ENCODE results near the gene FILIP1L.

FILIP1L gene

DNA sequence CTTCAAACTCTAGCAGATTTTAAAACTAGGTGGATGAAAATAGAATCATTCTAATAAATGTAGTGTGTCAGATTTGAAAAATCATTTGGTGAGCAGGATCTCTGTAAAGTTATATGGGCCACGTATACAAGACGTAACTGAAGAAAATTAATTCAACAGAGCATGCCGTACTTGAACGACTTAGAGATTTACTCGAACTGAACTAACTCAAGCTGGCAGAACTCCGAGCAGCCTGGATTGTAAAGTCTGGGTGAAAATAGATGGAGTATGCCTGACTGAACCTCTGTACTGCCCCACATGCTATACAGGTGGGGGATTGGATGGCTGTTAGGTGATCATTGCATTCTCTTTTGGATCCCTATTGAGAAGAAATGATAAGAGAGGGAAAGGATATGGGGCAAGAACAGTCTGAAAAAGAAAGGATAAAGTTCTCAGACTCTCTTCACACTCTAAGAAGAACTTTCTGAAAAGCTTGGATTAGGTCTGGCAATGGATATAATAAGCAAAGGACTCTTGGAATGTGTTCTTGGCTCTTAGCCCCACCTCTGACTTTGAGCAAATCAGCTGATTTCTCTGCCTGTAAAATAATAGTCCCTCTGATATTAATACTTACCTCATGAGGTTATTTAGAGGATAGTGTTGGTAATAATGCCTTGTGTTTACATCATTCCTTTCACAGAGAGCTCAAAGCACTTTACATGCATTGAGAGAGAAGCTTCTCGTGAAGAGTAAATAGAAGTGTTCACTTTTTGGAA lies 147.5 kb downstream of the FILIP1L start:
- no peak for DNase-seq

DNA sequence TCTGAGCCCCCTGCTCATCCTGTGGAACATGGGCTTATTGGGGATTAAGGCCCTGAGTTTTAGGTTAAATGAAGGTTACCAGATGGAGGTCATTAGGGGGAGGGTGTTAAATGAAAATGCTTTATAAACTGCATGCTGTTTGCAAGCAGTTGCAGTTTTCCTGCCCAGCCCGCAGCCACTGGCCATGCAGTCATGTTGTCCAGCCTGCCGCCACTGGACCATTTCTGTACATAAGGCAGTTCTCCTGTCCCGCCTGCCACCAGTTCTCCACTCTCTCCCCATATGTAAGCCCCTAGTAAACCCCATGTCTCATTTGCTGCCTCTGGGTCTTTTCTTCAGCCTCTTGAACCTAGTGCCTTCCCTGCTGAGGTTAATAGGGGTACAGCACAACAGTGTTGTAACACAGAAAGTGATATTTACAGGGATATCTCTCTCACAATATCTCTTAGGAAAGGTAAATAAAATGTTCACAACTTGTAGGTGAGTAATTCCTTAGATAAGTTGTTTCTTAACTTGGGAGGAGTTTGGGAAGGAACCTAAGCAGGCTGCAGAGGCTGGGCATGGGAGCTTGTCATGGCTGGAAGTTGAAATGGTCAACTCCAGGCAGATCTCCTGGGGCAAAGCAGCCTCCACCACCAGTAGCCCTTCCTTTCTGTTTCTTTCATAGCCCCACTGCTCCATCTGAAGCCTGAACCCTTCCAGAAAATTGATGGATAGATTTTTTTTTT lies 148.5 kb downstream of the FILIP1L start:
- no peak for DNase-seq

GRCh38 chr3:99965077-99965476 lies 149.2 kb downstream of the FILIP1L start:
- no peak for DNase-seq

- DNase-seq = no peak
These were observed 151.6 kb downstream of the FILIP1L start for GRCh38 chr3:99962703-99963102.

GRCh38 chr3:99961756-99962515 lies 152.4 kb downstream of the FILIP1L start:
- DNase-seq = no peak

DNA sequence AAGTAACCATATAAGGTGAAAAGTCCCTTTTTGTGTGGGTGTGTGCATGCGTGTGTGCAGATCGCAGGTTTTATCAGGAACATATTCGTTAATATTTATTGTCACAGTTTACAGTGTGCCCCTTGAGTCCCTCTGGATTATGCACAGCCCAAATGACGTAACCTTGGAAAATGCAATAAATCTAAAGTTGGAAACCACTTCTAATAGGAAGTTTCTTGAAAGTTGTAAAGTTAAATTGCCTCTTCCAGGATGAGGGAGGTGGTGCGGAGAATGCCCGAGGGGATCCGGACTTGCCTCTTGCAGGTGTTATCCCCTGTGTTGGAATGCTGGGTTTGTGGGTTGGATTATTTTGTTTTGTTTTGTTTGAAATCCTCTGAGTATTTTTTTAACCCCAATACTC lies 153.4 kb downstream of the FILIP1L start:
- DNase-seq = no peak

GRCh38 chr3:99960123-99960878 lies 154.0 kb downstream of the FILIP1L start:
- no peak for DNase-seq

DNA sequence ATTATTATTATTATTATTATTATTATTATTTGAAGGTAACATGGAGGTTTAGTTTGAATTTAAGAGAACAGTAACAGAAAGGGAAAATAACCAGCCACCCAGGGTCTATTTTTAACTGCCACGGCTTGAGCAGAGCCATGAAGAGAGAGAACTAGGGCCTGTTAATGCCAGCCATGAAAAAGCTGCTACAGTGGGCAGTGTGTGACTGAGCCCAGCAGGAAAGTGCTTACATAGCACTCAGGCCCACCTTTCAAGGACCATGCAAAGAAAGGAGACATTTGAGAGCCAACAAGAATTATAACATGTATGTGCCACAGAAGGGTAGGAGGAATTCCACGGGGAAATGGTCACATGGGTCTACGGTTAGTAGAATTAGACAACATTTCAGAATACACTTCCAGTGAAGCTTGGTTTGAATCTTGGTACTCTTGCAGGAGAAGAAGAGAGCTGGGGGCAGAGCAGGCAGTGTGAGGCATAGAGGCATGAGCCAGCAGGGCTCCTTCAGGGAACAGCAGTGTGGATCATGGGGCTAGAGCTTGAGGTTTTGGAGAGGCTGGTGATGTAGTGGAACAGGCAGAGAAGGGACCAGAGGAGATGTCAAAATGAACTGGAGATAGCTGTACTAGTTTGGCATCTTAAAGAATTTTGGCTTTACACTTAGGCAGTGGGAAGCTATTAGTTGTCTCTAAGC lies 155.9 kb downstream of the FILIP1L start:
- DNase-seq = no peak

DNA sequence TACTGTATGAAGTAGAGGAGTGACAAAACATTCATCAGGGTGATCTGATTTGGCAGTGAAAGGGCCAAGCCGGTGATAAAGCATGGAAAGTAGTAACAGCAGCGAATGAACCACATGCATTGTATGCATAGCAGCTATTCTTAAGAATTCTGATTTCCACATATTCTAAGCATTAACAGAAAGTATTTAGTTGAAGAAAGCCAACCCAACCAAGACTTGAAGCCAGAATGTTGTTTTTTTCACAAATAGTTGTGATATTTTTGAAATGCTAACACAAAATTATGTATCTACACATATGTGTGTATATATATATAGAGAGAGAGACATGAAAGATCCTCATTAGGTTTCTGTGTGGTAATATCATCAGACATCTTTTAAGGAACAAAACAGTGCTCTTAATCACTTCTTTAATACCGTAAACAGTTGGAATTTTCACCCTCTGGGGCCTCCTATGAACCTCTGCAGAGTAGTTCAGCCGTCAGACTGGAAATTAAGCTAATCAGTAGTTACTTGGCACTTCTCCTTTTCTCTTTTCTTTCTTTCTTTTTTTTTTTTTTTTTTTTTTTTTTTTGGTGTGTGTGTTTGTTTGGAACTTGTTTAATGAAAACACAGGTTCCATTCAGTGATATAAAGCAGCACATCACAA lies 157.0 kb downstream of the FILIP1L start:
- DNase-seq = no peak

GRCh38 chr3:99955773-99956562 lies 158.3 kb downstream of the FILIP1L start:
- no peak for DNase-seq

- no peak for DNase-seq
These were observed 159.2 kb downstream of the FILIP1L start for GRCh38 chr3:99954914-99955644.

- DNase-seq = no peak
These were observed 160.7 kb downstream of the FILIP1L start for GRCh38 chr3:99953596-99953995.

- DNase-seq = no peak
These were observed 162.0 kb downstream of the FILIP1L start for GRCh38 chr3:99952306-99952705.

DNA sequence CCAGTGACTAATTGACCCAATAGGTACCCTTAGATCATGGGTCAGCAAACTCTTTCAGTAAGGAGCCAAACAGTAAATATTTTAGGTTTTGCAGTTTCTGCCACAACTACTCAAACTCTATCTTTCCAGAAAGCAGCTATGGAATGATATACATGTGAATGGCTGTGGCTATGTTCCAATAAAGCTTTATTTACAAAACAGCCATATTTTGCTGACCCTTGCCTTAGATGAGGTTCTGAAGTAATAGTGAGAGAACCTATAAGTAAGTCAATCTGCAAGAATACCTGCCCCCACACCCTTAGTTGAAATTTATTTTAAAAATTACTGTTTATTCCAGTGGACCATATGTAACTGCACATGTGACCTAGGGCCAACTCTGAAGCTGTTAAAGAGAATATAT lies 162.6 kb downstream of the FILIP1L start:
- DNase-seq = no peak

DNA sequence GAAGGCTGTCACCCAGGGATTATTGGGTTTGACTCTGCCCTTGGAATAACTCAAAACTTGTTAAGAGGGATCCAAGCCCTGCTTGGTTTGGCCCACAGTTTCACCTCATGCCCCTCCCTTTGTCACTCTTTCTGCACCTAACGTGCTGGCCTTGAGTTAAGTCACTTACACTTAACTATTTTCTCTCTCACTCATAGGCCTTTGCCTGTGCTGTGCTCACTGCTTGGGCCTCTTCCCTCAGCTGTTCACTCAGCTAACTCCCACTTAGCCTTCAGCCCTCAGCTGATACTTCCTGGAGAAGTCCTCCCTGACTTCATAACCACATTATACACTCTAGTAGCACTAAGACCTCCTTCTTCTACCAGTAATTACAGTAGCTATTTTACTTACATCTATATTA lies 163.4 kb downstream of the FILIP1L start:
- no peak for DNase-seq

- no peak for DNase-seq
These were observed 164.2 kb downstream of the FILIP1L start for GRCh38 chr3:99949956-99950670.

- no peak for DNase-seq
These were observed 165.7 kb downstream of the FILIP1L start for GRCh38 chr3:99948467-99949089.

DNA sequence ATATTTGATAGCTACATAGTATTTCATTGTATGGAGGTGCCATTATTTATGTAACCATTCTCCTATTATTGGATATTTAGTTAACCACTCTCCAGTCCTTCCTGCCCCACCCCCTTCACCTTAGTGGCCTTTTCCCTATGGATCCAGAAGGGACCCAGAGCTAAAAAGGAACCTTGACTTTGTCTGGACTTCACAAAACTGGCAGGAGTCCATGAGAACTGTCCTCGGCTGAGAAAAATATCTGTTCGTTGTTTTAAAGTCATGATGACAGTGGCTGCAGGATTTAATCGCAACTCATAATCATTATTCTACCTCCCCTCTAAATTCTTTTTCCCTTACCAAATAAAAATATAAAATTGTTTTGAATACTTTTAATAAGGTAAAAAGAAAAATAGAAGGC lies 166.9 kb downstream of the FILIP1L start:
- no peak for DNase-seq

Measured in NCI-H1694 treated with DMSO at 0.1 percent for 48 hours (cell line).